Suprapubic skin (tissue), 4 donors: ENCODE data around the gene AZGP1.

ENCODE experiments used
- CTCF ChIP-seq, 2 donors: fragments of 200-600 bp in 1 of 2; fragments of 450-650 bp in 1 of 2; sonication (generic) in 1 of 2; IDR thresholded peaks; one replicate each; pipeline ENCODE4 v1.5.1; 2016 to 2019; ENCODE audit warnings: antibody characterized with exemption in 2 of 2, mild to moderate bottlenecking in 1 of 2, moderate library complexity in 1 of 2
- POLR2A ChIP-seq, 2 donors: fragments of 450-650 bp; IDR thresholded peaks; one replicate each; pipeline ENCODE4 v1.6.1; 2017; ENCODE audit warnings: antibody characterized with exemption in 2 of 2, mild to moderate bottlenecking in 2 of 2, moderate library complexity in 2 of 2
- POLR2AphosphoS5 ChIP-seq, 3 donors: sonication (generic); formaldehyde crosslinking; IDR thresholded peaks; one replicate each; pipeline ENCODE4 v1.6.1; 2017; ENCODE audit warnings: antibody characterized with exemption in 3 of 3

- TF ChIP-seq CTCF (IDR thresholded peaks at IDR 0.05) (no peak), POLR2AphosphoS5 (IDR thresholded peaks at IDR 0.05) (no peak), POLR2A (IDR thresholded peaks at IDR 0.05) (no peak)
These were observed 47.6 kb downstream of the AZGP1 start for GRCh38 chr7:99928188-99928587.
